Endothelial cell of umbilical vein (primary cell): ENCODE measurements around the gene SUDS3. TPM values are rescaled to one million over a fixed set of nuclear protein-coding genes. Genes with fewer than 3 reads are reported as not detected.

Experiments
- Bru-seq: library from RNA; stranded (reverse); fragments of 400-500 nt; gene quantifications from one replicate; lab custom pipeline; 2021; lab: Mats Ljungman, UMichigan
- BruChase-seq, 2 experiments: library from RNA; stranded (reverse); fragments of 400-500 nt; gene quantifications; one replicate each; lab custom pipeline; 2021; lab: Mats Ljungman, UMichigan
- BruUV-seq: library from RNA; stranded (reverse); fragments of 400-500 nt; replicated peaks from 2 replicates; lab custom pipeline; 2021; lab: Mats Ljungman, UMichigan
- CTCF ChIA-PET: fragments of 300-600, 350-600 bp; sonication (Branson Sonifier 250); formaldehyde crosslinking; loops from one replicate; lab custom pipeline; 2021; ENCODE audit warnings: antibody characterized with exemption, inconsistent platforms; lab: Charles Lee
- POLR2A ChIA-PET: fragments of 300-600, 350-600 bp; sonication (Branson Sonifier 250); formaldehyde crosslinking; loops from one replicate; lab custom pipeline; 2021; ENCODE audit warnings: antibody characterized with exemption, inconsistent platforms; lab: Charles Lee
- DNase-seq: peaks from one replicate; pipeline ENCODE4 v3.0.0-alpha.2; 2011; ENCODE audit warnings: low read depth, low spot score
- FAIRE-seq: peaks from 2 replicates; lab custom pipeline; 2011; peaks lifted over from hg19 to GRCh38; lab: Jason Lieb, UNC
- H2AFZ ChIP-seq: 2 replicates; pipeline ENCODE4 v1.6.0; 2012; ENCODE audit warnings: low read depth, low read length, control low read depth, inconsistent platforms
- H3K27ac ChIP-seq: 2 replicates; pipeline ENCODE4 v1.5.1; 2011; ENCODE audit warnings: low read depth, mild to moderate bottlenecking, control low read depth, low read length, moderate library complexity; ENCODE audit not compliant: insufficient read depth
- H3K27me3 ChIP-seq, 2 experiments: 2 replicates each; pipeline versions ENCODE4 v1.6.0 to v1.6.1; 2011; ENCODE audit warnings: low read length in 2 of 2, mixed read lengths in 1 of 2; ENCODE audit not compliant: control insufficient read depth in 2 of 2, insufficient read depth in 2 of 2
- H3K36me3 ChIP-seq, 2 experiments: 2 replicates in 1 of 2; 3 replicates in 1 of 2; pipeline ENCODE4 v1.5.1; 2011; ENCODE audit warnings: low read length in 2 of 2, mild to moderate bottlenecking in 1 of 2, moderate library complexity in 1 of 2; ENCODE audit not compliant: control insufficient read depth in 2 of 2, insufficient read depth in 2 of 2; ENCODE audit errors: extremely low read depth in 1 of 2
- H3K4me1 ChIP-seq: 3 replicates; pipeline ENCODE4 v1.5.1; 2011; ENCODE audit warnings: mild to moderate bottlenecking, low read length; ENCODE audit not compliant: control insufficient read depth, insufficient read depth; ENCODE audit errors: extremely low read depth
- H3K4me2 ChIP-seq: 2 replicates; pipeline ENCODE4 v1.6.1; 2011; ENCODE audit warnings: low read length, control low read depth, mixed read lengths; ENCODE audit not compliant: insufficient read depth
- H3K4me3 ChIP-seq, 3 experiments: fragments of 200-600 bp in 1 of 3; sonication (generic), shearing (Covaris generic) in 1 of 3; replicated peaks in 1 of 3; 2 replicates each; pipeline ENCODE4 v1.5.1; 2011 to 2016; ENCODE audit warnings: control low read depth in 3 of 3, low read length in 3 of 3, mild to moderate bottlenecking in 2 of 3, inconsistent platforms in 1 of 3, low read depth in 1 of 3, moderate library complexity in 1 of 3; ENCODE audit not compliant: insufficient read depth in 1 of 3
- H3K79me2 ChIP-seq: 2 replicates; pipeline ENCODE4 v1.6.0; 2012; ENCODE audit warnings: low read length, inconsistent platforms; ENCODE audit not compliant: control insufficient read depth, insufficient read depth
- H3K9ac ChIP-seq: replicated peaks from 2 replicates; pipeline ENCODE3; 2011; ENCODE audit warnings: low read length, control low read depth; ENCODE audit not compliant: insufficient read depth; ENCODE audit errors: extremely low read depth
- H3K9me1 ChIP-seq: replicated peaks from 3 replicates; pipeline ENCODE4 v1.6.0; 2011; ENCODE audit warnings: mild to moderate bottlenecking, low read length; ENCODE audit not compliant: control insufficient read depth, insufficient read depth; ENCODE audit errors: extremely low read depth
- H3K9me3 ChIP-seq: replicated peaks from 2 replicates; pipeline ENCODE4 v1.5.1; 2012; ENCODE audit warnings: low read length, inconsistent platforms; ENCODE audit not compliant: control insufficient read depth, insufficient read depth
- H4K20me1 ChIP-seq: replicated peaks from 2 replicates; pipeline ENCODE3; 2011; ENCODE audit warnings: mild to moderate bottlenecking, low read length; ENCODE audit not compliant: control insufficient read depth, insufficient read depth; ENCODE audit errors: extremely low read depth
- CTCF ChIP-seq, 2 donors: IDR thresholded peaks; 1 replicate in 1 of 2; 2 replicates in 1 of 2; pipeline ENCODE4 v1.5.1; 2011; ENCODE audit warnings: low read length in 2 of 2, mild to moderate bottlenecking in 2 of 2, moderate library complexity in 2 of 2, control low read depth in 1 of 2, inconsistent platforms in 1 of 2, low read depth in 1 of 2; ENCODE audit not compliant: insufficient read depth in 1 of 2; ENCODE audit errors: extremely low read depth in 1 of 2
- EZH2 ChIP-seq: IDR thresholded peaks from 2 replicates; pipeline ENCODE4 v1.6.1; 2012; ENCODE audit warnings: borderline replicate concordance, low read depth, mild to moderate bottlenecking, moderate library complexity, low read length, inconsistent platforms; ENCODE audit not compliant: severe bottlenecking
- GATA2 ChIP-seq: IDR thresholded peaks from 2 replicates; pipeline ENCODE4 v1.7.0; 2011; ENCODE audit warnings: low read depth, mild to moderate bottlenecking, moderate library complexity, mixed read lengths, low read length; ENCODE audit not compliant: insufficient read length, insufficient read depth
- MAX ChIP-seq: IDR thresholded peaks from 2 replicates; pipeline ENCODE4 v1.6.1; 2011; ENCODE audit not compliant: insufficient read depth, insufficient read length
- POLR2A ChIP-seq: IDR thresholded peaks from 2 replicates; pipeline ENCODE4 v1.6.1; 2012; ENCODE audit warnings: low read depth, mild to moderate bottlenecking, control low read depth, low read length
- POLR2AphosphoS5 ChIP-seq: IDR thresholded peaks from 2 replicates; pipeline ENCODE4 v1.6.1; 2012; ENCODE audit warnings: low read depth, mild to moderate bottlenecking, control low read depth, low read length, moderate library complexity; ENCODE audit not compliant: insufficient read depth
- dilution Hi-C: fragments of 300-500 bp; cut with MboI; formaldehyde crosslinking; loops from one replicate; pipeline ENCODE4 v1.15.0; 2019; ENCODE audit warnings: low sequenced_read_pairs; ENCODE audit not compliant: extremely low pct_ligation_motif_present
- intact Hi-C: fragments of 100-400 bp; cut with micrococcal nuclease; formaldehyde crosslinking; loops from one replicate; pipeline ENCODE4 v1.10.0; 2022
- long read RNA-seq: library from polyadenylated mRNA; stranded (forward); transcript quantifications from one replicate; pipeline ENCODE4 v2.0.0, GENCODE V29; 2021
- polyA minus RNA-seq, 3 experiments: library from RNA; depleted of rRNA, polyadenylated mRNA; stranded (reverse); fragments of >200 nt; gene quantifications; 1 replicate in 1 of 3; 2 replicates in 2 of 3; pipeline ENCODE4 v1.2.3, GENCODE V29; 2011
- polyA plus RNA-seq, 4 experiments: library from polyadenylated mRNA; depleted of rRNA in 3 of 4; stranded (reverse) in 3 of 4; unstranded in 1 of 4; fragments of >200 nt; gene quantifications; 2 replicates each; pipeline versions ENCODE4 v1.2.1 to v1.2.3, GENCODE V29; 2011 to 2012; ENCODE audit warnings: missing spikeins in 1 of 4
- total RNA-seq: library from RNA; stranded (reverse); gene quantifications from 2 replicates; pipeline ENCODE4 v1.2.3, GENCODE V29; 2021

The SUDS3 gene, protein sequence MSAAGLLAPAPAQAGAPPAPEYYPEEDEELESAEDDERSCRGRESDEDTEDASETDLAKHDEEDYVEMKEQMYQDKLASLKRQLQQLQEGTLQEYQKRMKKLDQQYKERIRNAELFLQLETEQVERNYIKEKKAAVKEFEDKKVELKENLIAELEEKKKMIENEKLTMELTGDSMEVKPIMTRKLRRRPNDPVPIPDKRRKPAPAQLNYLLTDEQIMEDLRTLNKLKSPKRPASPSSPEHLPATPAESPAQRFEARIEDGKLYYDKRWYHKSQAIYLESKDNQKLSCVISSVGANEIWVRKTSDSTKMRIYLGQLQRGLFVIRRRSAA
- total RNA-seq (25.6 and 27.4 TPM in 2 replicates), polyA plus RNA-seq (14.3 and 16.9 TPM in 2 replicates), polyA minus RNA-seq (36.2 and 38.4 TPM in 2 replicates), Bru-seq, nascent RNA (percentile 83 among the genes with signal in this experiment), BruChase-seq, experiment 1, labeled RNA remaining after a 6-hour chase (percentile 91 among the genes with signal in this experiment), BruChase-seq, experiment 2, labeled RNA remaining after a 2-hour chase (percentile 94 among the genes with signal in this experiment)
- 10.6 and 11.7 TPM in 2 replicates for polyA plus RNA-seq (2011; cell fraction: cytosol; rRNA removed)
- 39.6 and 53.1 TPM in 2 replicates for polyA plus RNA-seq (2011; cell fraction: nucleus; rRNA removed)
- polyA plus RNA-seq (2012) = 15.9 and 17.1 TPM in 2 replicates
- polyA minus RNA-seq (2011; cell fraction: cytosol; rRNA and poly(A)+ RNA removed) = 13.4 TPM
- 34.2 and 42.4 TPM in 2 replicates for polyA minus RNA-seq (2011; cell fraction: nucleus; rRNA and poly(A)+ RNA removed)
- long read RNA-seq, full-length matches to known transcripts = 39 of 57 reads
- long read RNA-seq, partial matches to known transcripts = 2 of 57 reads
- long read RNA-seq, other reads (novel, unspliced or antisense) = 16 of 57 reads

DNA sequence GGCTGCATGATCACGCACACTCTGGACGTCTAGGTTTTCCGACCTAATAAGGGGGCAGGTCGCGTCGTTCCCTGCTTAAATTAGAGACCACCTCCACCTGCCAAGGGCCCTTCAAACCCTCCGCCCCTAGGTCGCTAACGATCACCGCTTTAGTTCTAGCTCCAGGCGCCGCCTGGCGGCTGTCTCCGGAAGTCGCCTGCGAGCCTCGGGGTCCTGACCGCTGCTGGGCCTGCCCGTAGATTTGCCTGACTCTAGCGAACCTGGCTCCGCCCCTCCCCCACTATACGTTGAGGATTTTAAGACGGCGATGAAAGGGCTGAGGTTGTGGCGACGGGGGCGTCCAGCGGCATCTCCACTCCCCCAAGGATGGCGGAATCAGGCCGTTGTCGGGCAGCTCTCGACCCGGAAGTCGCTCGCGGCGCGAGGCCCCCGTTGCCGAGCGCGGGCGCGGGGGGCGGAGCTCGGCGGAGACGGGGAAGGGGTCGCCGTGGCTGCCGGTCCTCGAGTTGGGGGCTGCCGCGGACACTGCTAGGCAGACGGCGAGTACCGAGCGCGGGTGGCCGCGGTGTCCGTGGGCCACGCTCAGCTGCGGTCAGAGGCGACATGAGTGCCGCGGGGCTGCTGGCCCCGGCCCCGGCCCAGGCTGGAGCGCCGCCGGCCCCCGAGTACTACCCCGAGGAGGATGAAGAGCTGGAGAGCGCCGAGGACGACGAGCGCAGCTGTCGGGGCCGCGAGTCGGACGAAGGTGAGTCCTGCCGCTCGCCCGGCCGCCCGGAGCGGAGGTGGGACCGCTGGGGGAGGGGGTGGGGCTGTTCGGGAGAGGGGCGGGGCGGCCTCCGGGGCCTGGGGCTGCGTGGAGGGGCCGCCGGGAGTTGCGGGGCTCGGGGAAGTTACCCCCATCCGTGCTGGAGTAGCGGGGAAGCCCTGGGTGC, at the start of gene SUDS3:
Gene SUDS3, plus strand, starts transcription at position 467 of the 932 bp plus-strand sequence. Its CDS starts 137 bp downstream, at position 604.
- H2AFZ ChIP-seq = peak within 1 kb of the TSS; percentile 78
- dilution Hi-C loops (no loop called here), intact Hi-C loops (loop anchor here (1.0 to 10.0 kb wide), 6 partner anchors 194 to 692 kb away; partner anchors contain the start of gene RFC5)
- H3K9me1 ChIP-seq = no peaks in the 10 kb centered on the region
- DNase-seq (peak; percentile 89), FAIRE-seq (peak; percentile 86)
- H3K9ac ChIP-seq = peak within 1 kb of the TSS; percentile 86
- BruUV-seq = no TSS peak
- peaks cover 42% of the 10 kb centered on the region for H3K79me2 ChIP-seq
- POLR2A ChIA-PET = interaction anchor here (0.5 to 1.2 kb wide), 3 partner anchors 17 to 1709 kb away, joined by 3 to 4 read pairs (median 3); no protein-coding TSS in a partner anchor
- H3K9me3 ChIP-seq = no peaks in the 10 kb centered on the region
- TF ChIP-seq POLR2A (no peak), POLR2AphosphoS5 (peak; percentile 39), EZH2 (no peak), MAX (peak; percentile 65), GATA2 (no peak), CTCF (IDR thresholded peaks at IDR 0.05; ENCODE audit: extremely low read depth in 1 of 2, insufficient read depth in 1 of 2, low read depth in 1 of 2, low read length in 2 of 2) (peak; percentile 97 to 98)
- CTCF ChIA-PET = interaction anchor here (0.6 to 7.1 kb wide), 55 partner anchors 8 to 1291 kb away, joined by 3 to 262 read pairs (median 6); partner anchors contain the start of genes HSPB8, PEBP1 and PRKAB1
- no peaks in the 10 kb centered on the region for H3K27me3 ChIP-seq
- peak within 1 kb of the TSS; percentile 86 for H3K27ac ChIP-seq
- H3K36me3 ChIP-seq = peaks cover 4 to 7% of the 10 kb centered on the region in 2 experiments
- peak within 1 kb of the TSS; percentile 80 to 94 (median 92) for H3K4me3 ChIP-seq
- H3K4me1 ChIP-seq = peaks cover 16% of the 10 kb centered on the region
- peak within 1 kb of the TSS; percentile 98 for H3K4me2 ChIP-seq
- no peaks in the 10 kb centered on the region for H4K20me1 ChIP-seq
